Stimulated activated CD4-positive, alpha-beta T cell treated with anti-CD3 and anti-CD28 coated beads, Interleukin-12 subunit alpha, Interleukin-12 subunit beta, amount 100 ng/mL, for 48 hours (primary cell): ENCODE data around the gene TIMELESS.
A peak's percentile ranks its signal among the peaks of the same experiment; 100 is the strongest.
"Not testable (repeated sequence)": the region's sequence is repeated elsewhere in the genome, so short reads cannot be mapped to it uniquely, and the experiment has no call there.

Experiments
- DNase-seq, 3 donors: peaks; one replicate each; pipeline ENCODE4 v3.0.0-alpha.2; 2020; ENCODE audit warnings: low read depth in 2 of 3, low spot score in 1 of 3

Gene TIMELESS

GRCh38 chr12:56469007-56469930 lies 20.0 kb upstream of the TIMELESS start:
- DNase-seq: peak in 1 of 3 donors; percentile 10

- peak; percentile 89 to 90 (median 89) for DNase-seq
Observed at GRCh38 chr12:56468216-56469006, 19.2 kb upstream of the TIMELESS start, which contains the start of gene SPRYD4. SPRYD4 (plus strand) TSS chr12:56468578; CDS start chr12:56468592, 14 bp downstream.

GRCh38 chr12:56462565-56462964 lies 13.3 kb upstream of the TIMELESS start:
- no peak for DNase-seq

- DNase-seq: no peak
Observed at GRCh38 chr12:56461235-56462159, 12.3 kb upstream of the TIMELESS start.

- DNase-seq: no peak
Observed at GRCh38 chr12:56457817-56458216, 8.6 kb upstream of the TIMELESS start.

DNA sequence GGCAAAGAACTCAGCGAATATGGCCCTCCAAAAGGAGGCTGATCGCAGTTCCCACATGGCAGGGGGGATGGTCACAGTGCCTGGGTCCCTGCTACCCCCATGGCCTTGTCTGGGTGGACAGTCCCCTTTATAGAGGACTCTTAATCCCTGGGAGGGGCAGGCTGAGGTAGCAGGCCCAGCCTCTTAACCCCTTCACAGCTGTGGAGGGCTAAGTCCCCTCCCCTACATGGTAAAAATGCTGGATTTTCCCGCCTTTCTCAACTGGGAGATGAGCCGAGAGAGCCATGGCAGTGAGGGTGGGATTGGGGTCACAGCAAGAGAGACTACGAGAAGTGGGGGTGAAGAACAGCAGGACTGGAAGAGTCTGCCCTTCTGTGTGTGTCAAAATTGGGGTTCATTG lies 5.3 kb upstream of the TIMELESS start, which contains the start of gene MIP:
TSS of gene MIP (minus strand) at position 101 of the 400 bp plus-strand sequence. CDS start at position 57, 44 bp downstream.
- no peak for DNase-seq

GRCh38 chr12:56451147-56451546 lies 1.9 kb upstream of the TIMELESS start:
- DNase-seq: no peak

DNA sequence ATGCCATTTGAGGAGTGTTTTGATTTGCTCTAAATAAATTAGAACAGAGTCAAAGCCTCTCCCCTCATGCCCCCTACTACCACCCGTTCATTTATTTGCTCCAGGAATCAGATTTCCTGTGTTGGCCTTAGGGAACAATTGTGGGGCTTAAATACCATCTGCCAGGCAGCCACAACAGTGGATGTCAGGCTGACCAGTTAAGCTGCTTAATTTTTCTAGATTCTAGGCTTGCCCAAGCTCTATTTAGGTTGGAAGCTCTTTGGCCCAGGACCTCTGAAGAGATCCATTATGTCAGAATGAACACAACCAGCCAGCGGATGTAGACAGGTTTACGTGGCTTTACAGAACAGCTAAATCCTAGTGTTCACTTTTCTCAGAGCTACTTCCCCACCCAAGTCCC lies 1.0 kb upstream of the TIMELESS start:
- no peak for DNase-seq

DNA sequence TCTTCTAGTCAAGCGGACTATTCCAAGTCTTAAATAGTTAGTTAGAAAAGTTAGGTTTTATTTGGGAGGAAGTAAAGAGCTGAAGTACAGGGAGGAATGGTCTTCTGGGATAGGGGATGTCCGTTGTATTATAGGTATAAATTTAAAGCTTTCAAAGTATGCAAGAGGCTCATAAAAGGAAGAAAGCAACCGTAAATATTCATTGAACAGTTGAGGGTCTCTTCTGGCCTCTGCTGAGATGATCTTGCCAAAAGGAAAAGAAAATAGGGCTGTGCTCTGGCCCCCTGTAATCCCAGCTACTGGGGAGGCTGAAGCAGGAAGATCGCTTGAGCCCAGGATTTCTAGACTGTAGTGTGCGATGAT lies 377 bp upstream of the TIMELESS start:
- no peak for DNase-seq

DNA sequence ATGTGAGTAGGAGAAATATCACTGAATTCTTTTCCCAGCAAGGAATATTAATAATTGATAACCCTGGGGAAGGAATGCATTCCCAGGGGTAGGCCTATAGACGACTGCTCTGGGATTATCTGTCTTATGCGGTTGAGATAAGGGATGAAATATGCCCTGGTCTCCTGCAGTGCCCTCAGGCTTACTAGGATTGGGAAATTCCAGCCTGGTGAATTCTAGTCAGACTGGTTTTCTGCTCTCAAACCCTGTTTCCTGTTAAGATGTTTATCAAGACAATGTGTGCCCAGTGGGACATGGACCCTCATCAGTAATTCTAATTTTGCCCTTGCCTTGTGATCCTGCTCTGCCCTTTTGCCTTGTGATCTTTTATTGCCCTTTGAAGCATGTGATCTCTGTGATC lies 6.0 kb downstream of the TIMELESS start:
- DNase-seq: not testable (repeated sequence)

GRCh38 chr12:56437430-56438176 lies 11.6 kb downstream of the TIMELESS start:
- no peak for DNase-seq

GRCh38 chr12:56434828-56435227 lies 14.4 kb downstream of the TIMELESS start:
- DNase-seq: no peak

DNA sequence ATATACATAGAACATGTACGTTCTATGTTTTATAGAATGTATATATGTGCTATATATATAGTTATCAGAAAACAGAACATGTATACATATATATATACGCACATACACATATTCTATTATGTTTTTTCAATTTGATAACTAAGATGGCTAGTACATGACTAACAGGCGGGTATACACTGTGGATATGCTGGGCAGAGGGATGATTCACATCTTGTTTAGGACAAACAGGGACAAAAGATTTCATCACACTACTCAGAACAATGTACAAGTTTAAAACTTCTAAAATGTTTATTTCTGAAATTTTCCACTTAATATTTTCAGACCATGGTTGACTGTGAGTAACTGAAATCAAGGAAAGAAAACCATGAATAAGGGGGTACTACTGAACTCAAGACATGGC lies 17.4 kb downstream of the TIMELESS start:
- DNase-seq: no peak

- DNase-seq: no peak
Observed at GRCh38 chr12:56431288-56431687, 17.9 kb downstream of the TIMELESS start.

GRCh38 chr12:56425940-56426438 lies 23.2 kb downstream of the TIMELESS start:
- no peak for DNase-seq

DNA sequence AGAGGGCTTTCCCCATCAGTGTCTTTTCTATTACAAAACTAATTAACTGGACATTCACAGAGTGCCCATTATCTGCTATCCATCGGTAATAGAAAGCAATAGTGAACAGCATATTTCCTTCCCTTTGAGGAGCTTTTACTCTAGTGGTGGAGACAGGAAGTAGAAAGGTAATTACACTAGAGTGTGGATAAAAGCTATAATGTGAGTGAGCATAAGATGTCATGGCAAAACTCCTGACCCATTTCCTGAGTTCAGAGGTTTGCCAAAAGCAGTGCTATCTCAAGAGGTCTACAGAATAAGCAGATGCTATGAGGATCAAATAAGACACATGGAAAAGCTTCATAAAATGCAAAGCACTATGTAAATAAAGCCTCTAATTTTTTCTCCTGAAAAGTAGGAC lies 24.0 kb downstream of the TIMELESS start:
- no peak for DNase-seq

DNA sequence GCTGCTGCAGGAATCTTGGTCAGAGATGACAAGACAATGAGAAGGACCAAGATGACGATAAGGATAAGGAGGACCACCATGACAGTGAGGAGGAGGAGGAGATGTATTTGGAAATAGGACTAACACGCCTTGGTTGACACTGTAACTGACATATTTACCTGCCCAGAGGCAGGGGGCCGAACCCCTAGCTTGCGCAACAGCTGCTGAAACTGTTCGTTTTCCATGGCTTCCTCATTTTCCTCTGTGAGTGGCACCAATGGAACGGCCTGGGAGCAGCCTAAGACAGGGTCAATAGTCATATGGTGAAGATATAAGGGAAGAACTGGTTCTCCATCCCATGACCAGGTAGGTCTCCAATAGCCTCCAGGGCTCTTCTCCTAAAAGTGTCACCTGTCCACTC lies 28.8 kb downstream of the TIMELESS start:
- no peak for DNase-seq

- DNase-seq: no peak
Observed at GRCh38 chr12:56417739-56418138, 31.5 kb downstream of the TIMELESS start.

- DNase-seq: no peak
Observed at GRCh38 chr12:56414401-56414800, 34.8 kb downstream of the TIMELESS start.

GRCh38 chr12:56413392-56413791 lies 35.8 kb downstream of the TIMELESS start:
- DNase-seq: no peak
